Epithelial cell of prostate (primary cell): ENCODE measurements around the gene SLC17A1.
"Not testable (repeated sequence)": the region's sequence is repeated elsewhere in the genome, so short reads cannot be mapped to it uniquely, and the experiment has no call there.

Experiments
- DNase-seq: peaks from one replicate; pipeline ENCODE4 v3.0.0-alpha.2; 2011; ENCODE audit warnings: low read depth, low spot score
- H3K27ac ChIP-seq: fragments of 450-650 bp; 2 replicates; pipeline ENCODE4 v1.5.1; 2017; ENCODE audit warnings: mild to moderate bottlenecking

SLC17A1 gene

DNA sequence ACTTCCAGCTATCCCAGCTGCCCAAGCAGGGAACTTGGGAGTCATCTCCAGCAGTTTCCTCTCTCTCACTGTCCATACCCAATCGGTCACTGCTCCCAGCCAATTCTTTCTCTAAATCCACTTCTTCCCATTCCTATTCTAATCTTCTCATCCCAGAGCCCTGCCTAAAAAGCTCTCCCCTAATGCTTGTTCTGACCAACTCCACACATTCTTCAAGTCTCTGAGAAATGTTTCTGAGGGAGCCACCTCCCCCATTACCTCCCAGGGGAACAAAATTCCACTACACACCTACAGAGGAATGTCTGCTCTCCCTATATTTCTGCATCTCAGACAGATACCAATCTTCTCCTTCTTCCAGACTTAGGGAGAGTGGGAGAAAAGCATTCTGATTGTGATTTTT lies 63.3 kb downstream of the SLC17A1 start:
- H3K27ac ChIP-seq: no peak overlapping the region
- no peak for DNase-seq

DNA sequence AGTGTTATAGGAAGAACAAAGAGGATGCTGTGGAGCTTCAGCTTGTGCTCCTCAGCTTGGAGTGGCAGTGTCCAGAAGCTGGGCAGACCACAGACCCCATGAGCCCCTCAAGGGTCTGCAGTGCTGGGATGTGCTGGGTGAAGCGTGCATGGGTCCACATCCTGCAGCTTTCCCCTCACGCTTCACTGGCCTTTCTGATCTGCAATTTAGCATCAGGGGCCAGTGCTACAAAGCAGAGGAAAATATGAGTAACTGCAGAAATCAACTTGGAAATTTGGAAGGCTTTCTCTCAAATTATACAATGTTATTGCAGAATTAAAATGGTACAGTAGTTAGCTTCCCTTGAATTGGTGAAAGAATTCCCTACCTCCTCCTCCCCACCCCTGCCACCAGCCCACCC lies 67.2 kb downstream of the SLC17A1 start:
- no peak overlapping the region for H3K27ac ChIP-seq
- DNase-seq: no peak

DNA sequence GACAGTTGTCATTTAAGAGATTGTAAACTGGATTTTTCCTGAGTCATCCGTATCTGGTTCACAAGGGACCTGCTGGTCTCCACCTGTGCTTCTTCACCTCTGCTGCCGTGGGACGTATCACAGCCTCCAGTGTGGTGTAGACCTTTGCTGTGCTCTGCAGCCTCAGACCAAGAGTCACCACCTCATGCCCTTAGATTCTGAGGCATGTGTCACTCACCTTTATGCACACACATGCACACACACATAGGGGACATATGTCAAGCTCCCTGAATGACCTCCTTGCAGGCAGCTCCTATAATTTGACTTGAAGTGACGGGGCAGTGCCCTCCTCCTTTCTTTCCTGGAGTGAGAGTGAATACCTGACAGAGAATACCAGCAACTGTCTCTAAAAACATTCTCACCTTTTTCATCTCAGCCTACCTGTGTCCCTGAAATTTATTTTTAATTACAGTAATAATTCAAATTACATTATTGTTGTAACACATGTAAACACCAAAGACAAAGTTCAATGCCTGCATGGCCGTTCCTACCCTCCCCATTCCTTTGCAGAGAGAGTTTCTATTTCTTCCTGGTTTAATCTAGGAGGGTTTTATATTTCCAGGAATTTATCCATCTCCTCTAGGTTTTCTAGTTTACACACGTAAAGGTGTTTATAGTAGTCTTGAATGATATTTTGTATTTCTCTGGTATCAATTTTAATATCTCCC lies 73.8 kb downstream of the SLC17A1 start:
- no peak for DNase-seq
- no peak overlapping the region for H3K27ac ChIP-seq

DNA sequence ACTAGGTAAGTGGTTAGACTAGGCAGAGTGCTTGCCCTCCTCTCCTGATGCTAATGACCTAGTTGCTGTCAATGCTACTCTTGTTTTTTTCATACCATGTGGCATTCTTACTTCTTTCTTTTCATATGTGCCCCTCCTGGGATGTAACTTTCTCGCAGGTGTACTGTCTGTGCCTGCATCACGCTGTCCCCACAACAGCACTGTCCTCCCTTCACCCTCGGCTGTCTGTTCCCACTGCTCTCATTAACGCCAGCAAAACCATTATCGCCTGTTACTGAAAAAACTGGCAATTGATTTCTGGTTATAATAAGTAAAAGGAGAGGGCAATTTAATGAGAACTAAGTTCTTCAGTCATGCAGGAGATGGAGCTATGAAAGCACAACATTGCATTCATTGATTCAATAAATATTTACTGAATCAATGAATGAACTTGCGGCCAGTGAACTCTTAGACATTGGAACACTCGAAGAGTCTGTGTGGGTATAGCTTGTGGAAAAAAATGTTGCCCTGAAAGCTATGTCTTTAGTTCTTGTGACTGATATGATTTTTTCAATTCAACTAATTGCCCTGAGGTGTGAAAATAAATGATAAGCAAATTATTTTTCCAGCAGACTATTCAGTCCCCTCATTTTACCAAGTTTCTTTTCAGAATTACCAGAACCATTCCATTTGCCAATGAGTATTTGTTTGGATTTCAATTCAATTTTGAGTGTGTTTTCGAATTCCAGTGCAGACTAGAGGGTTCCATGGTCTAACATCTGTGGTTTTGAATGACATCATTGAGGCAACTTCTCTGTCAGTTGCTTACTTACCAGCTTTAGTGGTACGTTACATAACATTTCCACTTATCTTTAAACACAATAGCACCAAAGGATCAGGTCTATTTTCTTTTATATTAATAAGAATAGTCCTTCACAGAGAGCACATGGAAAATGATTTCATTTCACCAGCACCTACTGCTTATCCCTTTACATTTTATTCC lies 75.2 kb downstream of the SLC17A1 start:
- no peak overlapping the region for H3K27ac ChIP-seq
- DNase-seq: no peak

DNA sequence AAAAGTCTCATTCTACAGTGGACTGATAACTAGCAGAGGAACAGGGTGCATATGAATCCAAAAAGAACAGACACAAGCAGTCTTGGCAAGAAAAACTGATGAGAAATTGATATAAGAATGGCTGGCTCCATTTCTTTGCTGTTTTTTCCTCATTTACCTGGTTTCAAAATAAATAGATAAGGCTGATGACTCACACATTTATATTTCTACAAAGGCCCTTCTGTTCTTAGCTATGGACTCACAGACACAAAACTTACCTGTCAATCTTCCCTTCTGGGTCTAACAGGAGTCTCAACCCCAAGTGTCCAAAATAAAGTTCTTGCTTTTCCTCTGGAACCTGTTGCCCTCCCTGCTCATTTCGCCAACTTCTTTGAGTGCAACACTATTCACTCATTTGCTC lies 76.4 kb downstream of the SLC17A1 start:
- no peak overlapping the region for H3K27ac ChIP-seq
- no peak for DNase-seq

DNA sequence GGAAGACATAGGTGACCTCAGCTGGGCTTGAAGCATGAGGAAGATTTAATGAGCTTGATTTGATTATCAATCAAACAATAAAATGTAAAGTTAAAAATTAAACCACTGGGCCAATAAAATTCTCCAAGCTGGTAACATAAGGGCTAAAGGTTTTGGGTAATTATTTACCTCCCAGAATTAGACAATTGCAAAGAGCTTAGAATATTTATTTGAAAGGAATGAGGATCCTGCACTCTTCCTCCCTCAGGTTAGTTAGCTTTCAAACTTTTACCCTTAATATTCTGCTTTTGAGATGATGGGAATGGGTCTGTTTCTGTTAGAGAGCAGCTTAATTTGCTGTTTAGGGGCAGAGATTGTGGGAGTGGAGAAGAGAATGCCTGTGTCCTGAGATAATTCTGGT lies 77.3 kb downstream of the SLC17A1 start, which contains the start of gene SLC17A4:
Gene SLC17A4, plus strand, starts transcription at position 208 of the 400 bp plus-strand sequence. CDS start 7,221 bp downstream, outside the sequence.
- no peak for DNase-seq
- no peak within 1 kb of the TSS for H3K27ac ChIP-seq

DNA sequence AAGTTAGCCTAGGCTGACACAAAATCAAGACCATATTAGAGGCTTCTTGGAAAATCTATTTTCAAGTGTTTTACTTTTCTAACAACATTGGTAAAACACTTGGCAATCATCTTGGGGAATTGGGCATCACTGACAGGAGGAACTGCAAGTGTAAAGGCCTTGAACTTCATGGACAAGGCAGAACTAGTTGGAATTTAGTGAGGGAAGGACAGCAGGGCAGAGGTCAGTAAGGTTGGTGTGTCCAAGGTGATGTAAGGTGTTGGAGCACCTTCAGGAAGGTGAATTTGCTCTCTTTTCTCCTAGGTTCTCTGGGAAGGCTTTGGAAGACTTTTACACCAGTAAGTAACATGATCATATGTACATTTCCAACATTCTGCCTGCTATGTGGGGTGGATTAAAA lies 78.8 kb downstream of the SLC17A1 start:
- no peak for DNase-seq
- H3K27ac ChIP-seq: no peak overlapping the region

DNA sequence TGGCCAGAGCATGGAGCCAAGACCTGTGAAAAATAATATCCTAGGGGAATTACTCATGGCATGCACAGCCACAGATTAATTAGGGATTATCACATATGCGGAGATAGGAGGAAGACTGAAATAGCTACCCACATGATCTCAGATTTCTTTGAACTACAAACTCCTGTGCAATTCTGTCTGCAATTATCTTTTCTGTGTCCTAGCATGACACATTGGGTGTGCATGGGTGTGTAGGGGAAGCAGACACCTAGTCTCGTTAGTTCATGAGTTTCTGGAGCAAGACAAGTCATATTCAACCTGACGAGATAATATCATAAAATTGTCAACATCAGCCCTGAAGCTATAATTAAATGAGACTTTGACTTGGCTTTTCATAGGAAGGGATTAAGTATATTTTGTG lies 80.9 kb downstream of the SLC17A1 start:
- H3K27ac ChIP-seq: no peak overlapping the region
- DNase-seq: no peak

DNA sequence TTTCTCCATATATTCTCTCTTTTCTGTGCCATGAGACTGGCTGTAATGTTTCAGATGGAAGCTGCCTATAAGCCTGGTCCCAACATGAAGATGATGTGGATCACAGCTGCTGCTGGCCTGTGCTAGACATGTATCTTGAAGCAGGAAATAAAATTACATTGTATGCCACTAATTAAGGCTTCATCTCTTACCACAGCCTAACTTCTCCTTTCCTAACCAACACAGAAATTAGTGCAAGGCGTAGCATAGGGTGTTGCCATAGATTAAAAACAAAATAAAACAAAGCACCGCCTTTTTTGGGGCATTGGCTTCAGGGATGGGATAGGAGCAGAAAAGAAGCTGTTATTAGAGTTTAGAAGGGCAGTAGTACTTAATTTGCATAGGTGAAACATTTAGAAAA lies 82.0 kb downstream of the SLC17A1 start:
- DNase-seq: no peak
- H3K27ac ChIP-seq: no peak overlapping the region

DNA sequence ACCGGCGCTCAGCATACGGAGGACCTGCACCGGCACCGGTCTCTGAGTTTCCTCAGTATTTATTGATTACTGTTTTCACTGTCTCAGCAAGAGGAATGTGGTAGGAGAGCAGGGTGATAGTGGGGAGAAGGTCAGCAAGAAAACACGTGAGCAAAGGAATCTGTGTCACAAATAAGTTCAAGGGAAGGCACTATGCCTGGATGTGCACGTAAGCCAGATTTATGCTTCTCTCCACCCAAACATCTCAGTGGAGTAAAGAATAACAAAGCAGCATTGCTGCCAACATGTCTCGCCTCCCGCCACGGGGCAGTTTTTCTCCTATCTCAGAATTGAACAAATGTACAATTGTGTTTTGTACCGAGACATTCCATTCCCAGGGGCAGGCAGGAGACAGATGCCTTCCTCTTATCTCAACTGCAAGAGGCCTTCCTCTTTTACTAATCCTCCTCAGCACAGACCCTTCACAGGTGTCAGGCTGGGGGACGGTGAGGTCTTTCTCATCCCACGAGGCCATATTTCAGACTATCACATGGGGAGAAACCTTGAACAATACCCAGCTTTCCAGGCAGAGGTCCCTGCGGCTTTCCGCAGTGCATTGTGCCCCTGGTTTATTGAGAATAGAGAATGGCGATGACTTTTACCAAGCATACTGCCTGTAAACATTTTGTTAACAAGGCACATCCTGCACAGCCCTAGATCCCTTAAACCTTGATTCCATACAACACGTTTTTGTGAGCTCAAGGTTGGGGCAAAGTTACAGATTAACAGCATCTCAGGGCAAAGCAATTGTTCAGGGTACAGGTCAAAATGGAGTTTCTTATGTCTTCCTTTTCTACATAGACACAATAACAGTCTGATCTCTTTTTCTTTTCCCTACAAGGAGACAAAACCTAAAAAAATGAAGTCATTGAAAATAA lies 83.0 kb downstream of the SLC17A1 start:
- H3K27ac ChIP-seq, DNase-seq: not testable (repeated sequence)

DNA sequence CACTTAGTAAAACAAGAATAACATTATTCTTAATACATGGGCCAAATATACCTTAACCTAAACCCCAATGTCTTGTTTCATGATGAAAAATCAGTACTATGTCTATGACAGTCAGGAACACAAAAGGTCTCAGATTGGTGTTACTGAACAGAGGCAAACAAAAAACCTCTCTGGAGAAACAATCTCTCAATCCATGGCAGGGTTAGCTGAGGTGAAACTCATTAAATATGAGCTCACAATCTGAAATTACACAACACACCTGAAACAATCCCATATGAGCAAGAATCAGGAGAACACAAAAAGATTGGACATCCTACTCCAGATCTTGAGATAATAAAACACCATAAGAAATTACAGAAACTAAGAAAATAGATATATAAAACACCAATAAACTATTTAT lies 83.8 kb downstream of the SLC17A1 start:
- no peak for DNase-seq
- H3K27ac ChIP-seq: no peak overlapping the region

DNA sequence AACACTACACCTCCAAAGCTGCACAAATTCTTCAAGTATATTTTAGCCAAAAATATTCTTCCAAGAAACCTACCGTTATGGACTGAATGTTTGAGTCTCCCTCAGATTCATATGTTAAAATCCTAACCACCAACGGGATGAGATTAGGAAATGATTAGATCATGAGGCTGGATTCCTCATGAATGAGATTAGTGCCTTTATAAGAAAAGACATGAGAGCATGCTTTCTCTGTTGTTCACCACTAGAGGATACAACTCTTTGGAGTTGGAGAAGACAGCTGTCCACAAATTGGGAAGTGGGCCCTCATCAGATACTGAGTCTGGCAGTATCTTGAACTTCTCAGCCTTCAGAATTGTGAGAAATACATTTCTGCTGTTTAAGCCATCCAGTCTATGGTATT lies 84.4 kb downstream of the SLC17A1 start:
- DNase-seq: no peak
- H3K27ac ChIP-seq: no peak overlapping the region

DNA sequence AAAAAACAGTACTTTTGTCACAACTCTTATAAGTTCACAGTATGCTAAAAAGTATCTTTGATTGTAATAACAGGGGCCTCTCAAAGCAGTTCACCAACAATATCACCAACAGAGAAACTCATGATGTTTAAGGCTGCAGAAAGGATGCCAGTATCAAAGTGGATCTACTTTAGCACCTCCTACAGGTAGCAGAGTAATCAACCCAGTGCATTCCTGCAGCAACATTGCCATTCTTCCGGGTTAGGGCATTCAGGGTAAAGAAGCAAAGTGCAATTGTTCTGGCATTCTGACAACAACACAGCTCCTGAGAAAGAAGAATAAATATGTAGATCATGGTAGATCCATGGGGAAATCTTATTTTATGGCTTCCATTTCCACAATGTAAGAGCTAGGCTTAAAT lies 84.9 kb downstream of the SLC17A1 start:
- DNase-seq: no peak
- no peak overlapping the region for H3K27ac ChIP-seq

DNA sequence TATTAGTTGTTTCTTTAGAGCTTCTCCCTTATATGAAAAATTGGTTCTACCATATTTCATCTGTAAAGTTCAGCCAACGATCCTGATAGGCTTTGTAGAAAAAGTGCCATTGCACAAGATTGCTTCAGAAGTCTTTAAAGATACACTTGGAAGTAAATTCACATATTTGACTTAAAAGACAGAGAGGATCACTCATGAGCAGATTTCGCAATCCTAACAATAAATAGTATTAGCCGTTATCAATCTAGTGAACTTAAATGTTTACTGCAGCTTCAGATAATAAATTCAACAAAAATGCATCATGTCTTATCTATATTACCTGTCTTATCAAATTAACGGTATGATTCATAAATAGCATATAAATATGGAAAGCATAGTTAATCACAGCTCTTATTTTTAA lies 86.0 kb downstream of the SLC17A1 start:
- no peak for DNase-seq
- H3K27ac ChIP-seq: no peak overlapping the region

DNA sequence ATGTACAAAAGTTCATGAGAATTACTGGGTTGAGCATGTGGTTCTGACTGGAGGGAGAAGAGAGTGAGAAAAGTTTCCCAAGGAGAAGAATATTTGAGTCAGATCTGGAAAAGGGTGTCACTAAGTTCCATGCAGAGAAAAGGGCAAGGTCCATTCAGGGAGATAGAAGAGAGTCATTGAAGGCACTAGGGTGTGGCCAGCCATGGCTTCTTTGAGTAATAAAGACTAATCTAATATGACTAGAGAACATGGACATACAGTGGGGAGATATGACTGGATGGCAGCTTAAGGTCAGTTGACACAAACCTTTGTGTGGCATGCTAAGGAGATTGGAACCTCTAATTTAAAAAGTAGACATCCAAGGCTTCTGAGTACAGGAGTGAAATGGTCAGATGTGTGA lies 88.0 kb downstream of the SLC17A1 start:
- DNase-seq: no peak
- no peak overlapping the region for H3K27ac ChIP-seq

DNA sequence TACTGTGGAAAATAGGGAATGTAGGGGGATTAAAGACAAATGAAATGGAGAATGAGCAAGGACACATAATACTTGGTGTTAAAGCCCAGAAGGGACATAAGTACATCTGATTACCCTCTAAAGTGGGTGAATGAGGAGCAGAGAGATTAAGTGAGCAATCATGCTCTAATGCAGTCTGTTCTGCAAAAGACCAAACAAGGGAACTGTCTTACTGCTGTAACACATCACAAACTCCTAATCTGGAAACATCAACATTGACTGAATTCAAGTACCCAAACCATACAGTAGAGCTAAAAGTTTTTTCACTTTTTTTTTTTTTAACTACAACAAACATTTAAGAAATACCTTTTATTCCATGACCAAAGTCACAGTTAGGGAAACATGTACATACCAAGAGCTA lies 96.6 kb downstream of the SLC17A1 start:
- no peak for DNase-seq

More for the DNA sequence above, 96.6 kb downstream of the SLC17A1 start:
- H3K27ac ChIP-seq: no peak overlapping the region
